G401.6 (cell line): ENCODE results near the gene PLEKHA1.

ENCODE experiments used
- FAIRE-seq: peaks from 2 replicates; lab custom pipeline; 2012; peaks lifted over from hg19 to GRCh38; lab: Jason Lieb, UNC

The PLEKHA1 gene

GRCh38 chr10:122347170-122347841 is 27.2 kb upstream of the PLEKHA1 start:
- FAIRE-seq, result no peak

- no peak for FAIRE-seq
Observed at GRCh38 chr10:122348512-122348911, 26.0 kb upstream of the PLEKHA1 start.

- no peak for FAIRE-seq
Observed at GRCh38 chr10:122348935-122349361, 25.6 kb upstream of the PLEKHA1 start.

DNA sequence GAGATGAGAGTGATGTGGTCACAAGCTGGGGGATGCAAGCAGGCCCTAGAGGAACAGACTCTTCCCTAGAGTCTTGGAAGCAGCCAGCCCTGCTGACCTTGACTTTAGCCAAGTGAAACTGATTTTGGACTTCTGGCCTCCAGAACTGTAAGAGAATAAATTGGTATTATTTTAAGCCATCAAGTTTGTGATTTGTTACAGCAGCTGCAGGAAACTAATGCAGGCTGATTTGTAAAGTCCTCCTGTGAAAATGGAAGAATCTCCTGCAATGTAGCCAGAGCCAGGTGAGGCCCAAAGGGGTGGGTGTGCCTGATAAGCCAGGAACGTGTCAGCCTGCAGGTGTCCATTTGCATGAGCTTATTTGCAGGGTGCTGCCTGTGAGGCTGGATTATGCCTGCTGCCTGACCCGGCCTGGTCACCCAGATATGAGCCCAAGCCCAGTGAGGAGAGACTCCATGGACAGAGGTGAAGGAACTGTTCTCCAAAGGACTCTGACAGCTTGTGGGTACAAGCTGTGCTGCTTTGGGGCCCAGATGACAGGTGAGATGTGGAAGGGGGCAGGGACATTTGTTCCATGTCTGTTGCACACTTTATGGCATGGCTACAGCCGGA is 24.6 kb upstream of the PLEKHA1 start:
- no peak for FAIRE-seq

GRCh38 chr10:122350893-122351292 is 23.6 kb upstream of the PLEKHA1 start:
- FAIRE-seq, result no peak

GRCh38 chr10:122352817-122353525 is 21.5 kb upstream of the PLEKHA1 start:
- no peak for FAIRE-seq

- FAIRE-seq, result no peak
Observed at GRCh38 chr10:122354383-122354782, 20.1 kb upstream of the PLEKHA1 start.

DNA sequence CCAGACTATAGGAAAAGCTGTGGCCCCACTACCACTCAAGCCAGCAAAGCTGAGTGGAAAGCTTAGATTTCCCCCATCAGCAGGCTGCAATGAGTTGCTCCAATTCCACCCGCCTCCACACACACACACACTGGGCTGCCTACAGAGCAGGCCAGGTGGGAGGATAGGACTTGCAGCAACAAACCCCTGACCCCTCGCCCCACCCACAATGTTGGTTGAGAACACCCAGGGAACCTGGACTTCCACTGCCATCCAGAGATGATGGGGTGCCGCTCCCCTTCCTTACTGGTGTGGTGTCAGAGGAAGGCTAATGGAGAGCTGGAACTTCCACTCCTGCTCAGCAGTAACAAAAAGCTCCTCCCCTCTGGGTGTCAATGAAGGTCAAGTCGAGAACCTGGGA is 16.8 kb upstream of the PLEKHA1 start:
- FAIRE-seq, result no peak

- FAIRE-seq, result no peak
Observed at GRCh38 chr10:122359621-122360020, 14.9 kb upstream of the PLEKHA1 start.

DNA sequence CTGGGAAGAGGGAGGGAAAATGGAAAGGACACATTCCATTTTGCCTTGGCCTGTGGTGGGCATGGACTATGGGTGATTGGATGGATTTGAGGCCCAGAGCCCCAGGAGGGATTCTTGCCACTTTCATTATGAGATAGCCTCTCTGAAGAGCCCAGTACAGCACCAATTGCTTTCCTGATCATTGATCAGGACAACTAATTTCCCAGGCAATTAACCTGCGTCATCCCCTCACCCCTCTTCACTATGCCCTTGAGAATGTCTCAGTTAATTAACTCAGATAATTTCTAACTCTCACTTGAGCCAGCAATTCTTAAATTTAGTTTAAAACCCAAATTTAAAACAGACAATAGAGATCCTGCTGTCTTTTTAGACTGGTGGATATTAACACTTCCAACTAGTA is 13.5 kb upstream of the PLEKHA1 start:
- FAIRE-seq, result no peak

GRCh38 chr10:122362031-122362592 is 12.4 kb upstream of the PLEKHA1 start:
- no peak for FAIRE-seq

DNA sequence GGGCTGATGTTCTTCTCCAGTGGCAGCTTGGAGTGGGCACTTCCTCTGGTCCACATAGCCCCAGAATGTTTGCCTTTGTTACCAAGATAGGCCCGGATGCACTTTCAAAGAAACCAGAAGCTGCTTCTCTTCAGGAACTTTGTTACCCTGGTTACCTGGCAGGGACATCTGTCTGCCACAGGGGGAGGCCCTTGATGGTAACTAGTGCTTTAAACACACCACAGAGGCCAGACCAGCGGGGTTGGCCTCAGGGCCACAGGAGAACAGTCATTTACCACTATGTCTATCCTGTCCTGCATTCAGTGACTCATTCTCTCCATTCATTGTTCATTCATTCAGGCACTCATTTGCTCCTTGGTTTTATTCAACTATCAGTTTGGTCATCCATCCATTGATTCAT is 11.9 kb upstream of the PLEKHA1 start:
- no peak for FAIRE-seq

DNA sequence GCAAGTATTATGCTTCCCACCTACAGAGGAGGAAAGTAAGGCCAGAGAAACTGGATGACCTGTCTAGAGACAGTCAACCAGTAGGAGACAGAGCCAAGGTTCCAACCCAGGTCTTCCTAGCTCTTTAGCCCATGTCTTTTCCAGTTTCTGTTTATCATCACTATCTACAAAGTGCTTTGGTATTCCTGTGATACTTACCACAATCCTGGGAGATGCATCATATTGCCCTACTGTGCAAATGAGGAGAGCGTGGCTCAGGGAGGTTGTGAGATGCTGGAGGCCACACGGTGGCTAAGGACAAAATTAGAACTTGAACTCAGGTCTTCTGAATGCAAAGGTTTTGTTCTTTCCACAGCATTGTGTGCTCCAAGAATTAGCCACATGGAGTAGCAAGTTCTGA is 11.2 kb upstream of the PLEKHA1 start:
- FAIRE-seq, result no peak

- no peak for FAIRE-seq
Observed at GRCh38 chr10:122363722-122364463, 10.6 kb upstream of the PLEKHA1 start.

DNA sequence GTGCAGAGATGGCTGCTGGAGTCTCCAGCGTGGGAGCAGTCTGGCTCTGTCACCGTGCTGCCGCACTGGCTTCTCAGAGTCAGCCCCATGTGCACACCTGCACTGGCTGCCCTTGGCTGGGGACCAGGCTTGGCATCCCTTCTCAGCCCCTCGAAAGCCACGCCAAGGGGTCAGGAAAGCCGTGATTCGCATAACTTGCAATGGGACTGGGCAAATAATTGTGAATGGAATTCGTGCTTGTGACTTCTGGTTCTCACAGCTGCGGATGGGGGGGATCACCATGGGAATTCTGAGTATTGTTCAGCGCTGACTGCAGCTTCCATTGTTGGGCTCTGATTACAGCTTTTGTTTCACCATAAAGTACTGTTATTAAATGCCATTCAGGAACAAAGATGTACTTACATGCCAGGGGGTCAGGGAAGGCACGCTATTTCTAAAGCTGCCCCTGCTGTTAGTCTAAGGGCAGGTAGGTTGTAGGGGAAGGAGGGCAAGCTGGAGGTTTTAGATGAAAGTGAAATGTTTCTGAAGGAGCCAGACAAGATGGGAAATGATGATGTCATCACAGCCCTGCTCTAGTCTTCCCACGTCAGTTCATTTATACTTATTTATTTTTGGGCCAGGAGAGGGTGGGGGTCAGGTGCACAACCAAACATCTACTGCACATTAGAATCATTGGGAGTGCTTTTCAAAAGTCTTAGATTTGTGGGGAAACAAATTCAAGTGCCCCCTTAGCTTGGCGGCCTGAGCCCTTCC is 5.8 kb upstream of the PLEKHA1 start:
- no peak for FAIRE-seq

DNA sequence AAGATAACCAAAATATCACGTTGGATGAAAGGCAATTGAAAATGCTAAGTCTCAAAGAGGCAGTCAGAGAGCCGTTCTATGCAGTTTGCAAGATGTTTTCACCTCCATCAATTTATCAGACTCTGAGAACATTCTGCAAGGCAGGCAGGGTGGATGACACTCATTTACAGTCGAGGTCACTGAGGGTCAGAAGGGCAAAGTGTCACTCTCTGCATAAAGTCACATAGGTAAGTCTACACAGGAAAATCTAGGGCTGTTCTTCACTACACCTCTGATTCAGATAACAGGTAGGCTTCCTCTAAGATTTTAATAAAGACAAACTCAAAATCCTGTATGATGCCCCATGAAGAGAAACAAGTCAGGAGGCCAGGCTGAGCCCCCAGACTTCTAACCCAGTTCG is 1.4 kb upstream of the PLEKHA1 start:
- no peak for FAIRE-seq

DNA sequence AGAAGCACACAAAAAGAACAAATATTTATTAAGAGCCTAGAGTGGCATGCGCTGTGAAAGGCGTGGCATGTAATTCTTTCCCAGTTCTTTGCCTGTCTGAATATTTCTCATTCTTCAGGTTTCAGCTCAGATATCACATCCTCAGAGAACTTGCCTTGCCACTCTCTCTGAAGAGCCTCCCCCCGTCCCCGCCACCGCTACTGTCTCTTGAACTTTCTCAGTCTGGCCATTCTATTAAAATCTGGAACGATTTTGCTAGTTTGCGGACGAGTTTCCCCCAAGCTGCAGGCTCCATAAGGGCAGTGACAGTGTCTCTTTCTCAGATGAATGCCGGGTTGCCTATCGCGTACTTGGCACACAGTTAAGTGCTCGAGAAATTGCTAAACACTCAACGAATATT is 787 bp upstream of the PLEKHA1 start:
- no peak for FAIRE-seq

DNA sequence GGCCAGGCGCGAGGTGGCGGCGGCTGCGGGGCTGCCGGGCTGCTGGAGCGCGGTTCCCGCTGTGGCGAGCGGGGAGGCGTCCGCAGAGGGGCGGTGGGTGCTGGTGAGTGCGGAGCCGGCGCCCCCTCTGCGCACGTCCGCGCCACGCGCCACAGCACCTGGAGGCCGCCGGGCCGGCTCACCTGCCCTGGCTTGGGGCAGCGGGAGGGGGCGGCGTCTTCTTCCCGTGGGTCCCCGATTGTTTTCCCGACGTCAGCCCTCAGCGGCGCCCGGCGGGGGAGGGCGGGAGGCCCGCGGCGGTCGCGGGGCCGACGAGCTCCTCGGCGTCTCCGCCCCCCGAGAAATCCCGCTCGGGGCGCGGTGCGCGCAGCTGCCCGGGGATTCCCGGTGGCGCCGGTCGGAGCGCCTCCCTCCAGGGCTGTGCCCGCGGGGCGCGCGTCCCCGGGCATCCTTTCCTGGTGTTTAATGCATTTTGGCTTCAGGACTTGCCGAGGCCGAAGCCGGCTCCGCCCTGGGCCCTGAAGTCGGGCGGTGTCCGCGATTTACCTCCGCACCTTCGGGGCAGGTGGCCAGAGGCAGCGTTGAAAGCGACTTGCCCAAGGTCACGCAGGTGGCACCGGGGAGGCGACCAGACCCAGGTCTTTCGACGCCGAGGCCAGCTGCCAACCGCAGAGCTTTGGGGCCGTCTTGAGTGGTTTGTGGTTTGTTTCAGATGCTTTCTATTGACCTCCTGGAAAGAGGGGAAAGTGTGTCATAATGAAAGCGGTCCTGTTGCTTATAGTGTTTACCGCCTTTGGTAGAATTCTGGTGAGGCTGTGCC is 561 bp downstream of the PLEKHA1 start:
- no peak for FAIRE-seq

- no peak for FAIRE-seq
Observed at GRCh38 chr10:122375679-122376160, 1.2 kb downstream of the PLEKHA1 start.

DNA sequence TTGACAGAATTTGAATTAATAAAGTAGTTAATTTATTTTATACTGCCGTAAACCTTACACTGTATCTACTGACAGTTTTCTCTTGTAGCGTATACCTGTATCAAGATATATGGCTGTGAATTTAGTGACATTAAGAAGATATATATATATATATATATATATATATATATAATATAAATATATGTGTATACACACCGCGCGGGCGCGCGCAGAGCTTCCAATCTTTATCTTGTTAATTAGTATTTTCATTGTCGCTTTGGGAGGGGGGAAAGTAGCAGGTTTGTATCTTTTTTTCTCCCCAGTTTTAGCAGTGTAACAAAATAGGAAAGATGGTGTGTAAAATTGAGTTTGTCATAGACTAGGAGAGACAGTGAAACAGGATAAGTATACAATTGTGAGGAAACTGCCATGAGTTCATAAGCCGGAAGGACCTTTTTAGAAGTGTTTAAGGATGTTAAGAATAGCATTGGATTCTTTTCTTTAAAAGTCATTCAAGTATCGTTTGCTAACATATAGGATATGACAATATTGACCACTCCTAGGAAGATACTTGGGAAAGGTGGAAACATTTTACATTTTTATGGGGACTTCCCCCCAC is 2.0 kb downstream of the PLEKHA1 start:
- no peak for FAIRE-seq
